ENCODE results near the gene IFT88.

DNA sequence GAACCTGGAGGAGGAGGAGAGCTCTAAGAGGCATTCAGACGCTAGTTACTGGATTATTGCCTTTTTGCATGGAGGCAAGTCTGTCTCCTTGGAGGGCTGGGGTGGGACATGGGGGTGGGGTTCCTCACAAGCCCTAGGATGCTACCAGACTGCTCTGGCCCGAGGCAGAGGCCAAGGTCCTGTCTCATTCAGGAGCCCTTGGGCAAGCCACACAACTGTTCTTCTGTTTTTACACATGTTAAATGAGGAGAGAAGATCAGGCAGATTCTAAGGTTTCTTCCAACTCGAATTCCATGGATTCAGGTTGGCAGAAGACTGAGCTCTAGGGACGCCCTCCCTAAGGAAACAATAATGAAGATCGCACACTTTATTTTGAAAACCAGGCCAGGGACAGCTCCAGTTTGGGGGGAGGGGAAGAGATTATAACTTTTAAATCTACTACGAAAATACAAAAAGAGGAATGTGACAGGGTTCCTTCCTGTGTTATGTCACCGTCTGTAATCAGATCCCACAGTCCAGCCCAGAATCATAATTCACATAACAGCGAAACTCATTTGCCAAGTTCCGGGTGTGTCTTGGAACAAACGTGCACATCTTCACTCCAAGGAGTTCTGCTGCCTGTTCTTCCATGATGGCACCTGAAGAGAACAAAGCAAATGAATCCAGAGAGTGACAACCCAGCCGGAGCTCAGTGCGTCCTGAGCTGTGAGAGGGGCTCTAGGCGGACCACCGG, 161.8 kb downstream of the IFT88 start:
- TF ChIP-seq, protein P1, sequence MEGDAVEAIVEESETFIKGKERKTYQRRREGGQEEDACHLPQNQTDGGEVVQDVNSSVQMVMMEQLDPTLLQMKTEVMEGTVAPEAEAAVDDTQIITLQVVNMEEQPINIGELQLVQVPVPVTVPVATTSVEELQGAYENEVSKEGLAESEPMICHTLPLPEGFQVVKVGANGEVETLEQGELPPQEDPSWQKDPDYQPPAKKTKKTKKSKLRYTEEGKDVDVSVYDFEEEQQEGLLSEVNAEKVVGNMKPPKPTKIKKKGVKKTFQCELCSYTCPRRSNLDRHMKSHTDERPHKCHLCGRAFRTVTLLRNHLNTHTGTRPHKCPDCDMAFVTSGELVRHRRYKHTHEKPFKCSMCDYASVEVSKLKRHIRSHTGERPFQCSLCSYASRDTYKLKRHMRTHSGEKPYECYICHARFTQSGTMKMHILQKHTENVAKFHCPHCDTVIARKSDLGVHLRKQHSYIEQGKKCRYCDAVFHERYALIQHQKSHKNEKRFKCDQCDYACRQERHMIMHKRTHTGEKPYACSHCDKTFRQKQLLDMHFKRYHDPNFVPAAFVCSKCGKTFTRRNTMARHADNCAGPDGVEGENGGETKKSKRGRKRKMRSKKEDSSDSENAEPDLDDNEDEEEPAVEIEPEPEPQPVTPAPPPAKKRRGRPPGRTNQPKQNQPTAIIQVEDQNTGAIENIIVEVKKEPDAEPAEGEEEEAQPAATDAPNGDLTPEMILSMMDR (conservative IDR thresholded peaks at IDR 0.05; ENCODE audit: low read depth, low read length): no peak
- no peak for TF ChIP-seq POLR2A (IDR thresholded peaks at IDR 0.05; ENCODE audit: low read depth, low read length)
- no peak for TF ChIP-seq SMC3 (IDR thresholded peaks at IDR 0.05; ENCODE audit: low read depth, low read length)
- no peak for TF ChIP-seq BHLHE40 (IDR thresholded peaks at IDR 0.05; ENCODE audit: low read depth, low read length)
- TF ChIP-seq MXI1 (IDR thresholded peaks at IDR 0.05; ENCODE audit: borderline replicate concordance, low read depth, low read length): no peak
- TF ChIP-seq, protein P2, sequence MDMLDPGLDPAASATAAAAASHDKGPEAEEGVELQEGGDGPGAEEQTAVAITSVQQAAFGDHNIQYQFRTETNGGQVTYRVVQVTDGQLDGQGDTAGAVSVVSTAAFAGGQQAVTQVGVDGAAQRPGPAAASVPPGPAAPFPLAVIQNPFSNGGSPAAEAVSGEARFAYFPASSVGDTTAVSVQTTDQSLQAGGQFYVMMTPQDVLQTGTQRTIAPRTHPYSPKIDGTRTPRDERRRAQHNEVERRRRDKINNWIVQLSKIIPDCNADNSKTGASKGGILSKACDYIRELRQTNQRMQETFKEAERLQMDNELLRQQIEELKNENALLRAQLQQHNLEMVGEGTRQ (IDR thresholded peaks at IDR 0.05; ENCODE audit: low read depth, low read length): no peak

Data from IMR-90 (cell line).